H9 (cell line): Measurements from ENCODE around the gene TMEM132D. TPM values are rescaled to one million over a fixed set of nuclear protein-coding genes. Genes with fewer than 3 reads are reported as not detected.
A peak's percentile ranks its signal among the peaks of the same experiment; 100 is the strongest.

Experiments
- DNase-seq: peaks from one replicate; pipeline ENCODE4 v3.0.0-alpha.2; 2017
- H2AFZ ChIP-seq: one replicate; pipeline ENCODE4 v1.6.1; 2013; ENCODE audit warnings: mild to moderate bottlenecking, low read length, control low read depth, moderate library complexity
- H2AK5ac ChIP-seq: 2 replicates; pipeline ENCODE4 v1.6.1; 2013; ENCODE audit warnings: low read length, control low read depth, mixed read lengths; ENCODE audit not compliant: insufficient read length
- H2BK120ac ChIP-seq: one replicate; pipeline ENCODE4 v1.6.1; 2013; ENCODE audit warnings: low read depth, mild to moderate bottlenecking, low read length, control low read depth, inconsistent platforms; ENCODE audit not compliant: poor library complexity, severe bottlenecking
- H2BK12ac ChIP-seq: 2 replicates; pipeline ENCODE4 v1.6.1; 2013; ENCODE audit warnings: low read length, control low read depth, mixed read lengths, low read depth; ENCODE audit not compliant: insufficient read length
- H2BK15ac ChIP-seq: 2 replicates; pipeline ENCODE4 v1.6.1; 2013; ENCODE audit warnings: low read depth, low read length, control low read depth
- H2BK20ac ChIP-seq: one replicate; pipeline ENCODE4 v1.6.1; 2013; ENCODE audit warnings: low read depth, mild to moderate bottlenecking, low read length, control low read depth, inconsistent platforms; ENCODE audit not compliant: poor library complexity, severe bottlenecking
- H2BK5ac ChIP-seq: 2 replicates; pipeline ENCODE4 v1.6.1; 2013; ENCODE audit warnings: low read length, control low read depth, mixed read lengths; ENCODE audit not compliant: insufficient read length
- H3K14ac ChIP-seq: 2 replicates; pipeline ENCODE4 v1.6.1; 2013; ENCODE audit warnings: low read length, control low read depth; ENCODE audit not compliant: insufficient read depth
- H3K18ac ChIP-seq: 2 replicates; pipeline ENCODE4 v1.6.1; 2013; ENCODE audit warnings: low read depth, mild to moderate bottlenecking, mixed read lengths, low read length, control low read depth; ENCODE audit not compliant: insufficient read length
- H3K23ac ChIP-seq: 2 replicates; pipeline ENCODE4 v1.6.1; 2013; ENCODE audit warnings: low read length, control low read depth, mixed read lengths, low read depth; ENCODE audit not compliant: insufficient read length
- H3K23me2 ChIP-seq: 2 replicates; pipeline ENCODE4 v1.6.1; 2013; ENCODE audit warnings: low read depth, mild to moderate bottlenecking, mixed read lengths, low read length, control low read depth; ENCODE audit not compliant: insufficient read length, poor library complexity, severe bottlenecking
- H3K27ac ChIP-seq: 2 replicates; pipeline ENCODE4 v1.5.1; 2013; ENCODE audit warnings: low read length, control low read depth, mixed read lengths, low read depth; ENCODE audit not compliant: insufficient read length
- H3K27me3 ChIP-seq: 2 replicates; pipeline ENCODE4 v1.6.1; 2013; ENCODE audit warnings: low read length, control low read depth, inconsistent platforms; ENCODE audit not compliant: insufficient read depth
- H3K4ac ChIP-seq: 2 replicates; pipeline ENCODE4 v1.6.1; 2013; ENCODE audit warnings: low read depth, mild to moderate bottlenecking, control low read depth, inconsistent platforms, low read length, moderate library complexity
- H3K4me1 ChIP-seq: 2 replicates; pipeline ENCODE4 v1.6.1; 2013; ENCODE audit warnings: low read length, control low read depth, inconsistent platforms; ENCODE audit not compliant: insufficient read depth
- H3K4me2 ChIP-seq: 2 replicates; pipeline ENCODE4 v1.6.1; 2013; ENCODE audit warnings: low read length, control low read depth, mixed read lengths; ENCODE audit not compliant: insufficient read length, insufficient read depth
- H3K56ac ChIP-seq: 2 replicates; pipeline ENCODE4 v1.6.1; 2013; ENCODE audit warnings: low read depth, mild to moderate bottlenecking, mixed read lengths, low read length, control low read depth; ENCODE audit not compliant: insufficient read length
- H3K79me1 ChIP-seq: 2 replicates; pipeline ENCODE4 v1.6.1; 2013; ENCODE audit warnings: low read depth, mild to moderate bottlenecking, moderate library complexity, low read length, control low read depth, inconsistent platforms; ENCODE audit not compliant: insufficient read depth, poor library complexity, severe bottlenecking
- H3K79me2 ChIP-seq: 2 replicates; pipeline ENCODE4 v1.6.1; 2013; ENCODE audit warnings: low read length, control low read depth, inconsistent platforms; ENCODE audit not compliant: insufficient read depth
- H3K9ac ChIP-seq: 2 replicates; pipeline ENCODE4 v1.6.1; 2013; ENCODE audit warnings: low read length, control low read depth, mixed read lengths; ENCODE audit not compliant: insufficient read length; ENCODE audit errors: extremely low read depth
- H3K9me3 ChIP-seq: one replicate; pipeline ENCODE4 v1.6.1; 2013; ENCODE audit warnings: low read depth, low read length, inconsistent platforms; ENCODE audit not compliant: control insufficient read depth
- H3T11ph ChIP-seq: one replicate; pipeline ENCODE4 v1.6.1; 2013; ENCODE audit warnings: mild to moderate bottlenecking, low read length, control low read depth, inconsistent platforms
- H4K20me1 ChIP-seq: one replicate; pipeline ENCODE4 v1.6.1; 2013; ENCODE audit not compliant: control insufficient read depth, insufficient read length, insufficient read depth
- H4K5ac ChIP-seq: 2 replicates; pipeline ENCODE4 v1.6.1; 2013; ENCODE audit warnings: low read depth, mild to moderate bottlenecking, mixed read lengths, low read length, control low read depth; ENCODE audit not compliant: insufficient read length
- H4K8ac ChIP-seq: replicated peaks from 2 replicates; pipeline ENCODE4 v1.6.1; 2013; ENCODE audit warnings: low read length, control low read depth, mixed read lengths, low read depth; ENCODE audit not compliant: insufficient read length
- H4K91ac ChIP-seq: 2 replicates; pipeline ENCODE4 v1.6.1; 2013; ENCODE audit warnings: low read depth, mild to moderate bottlenecking, moderate library complexity, mixed read lengths, low read length, control low read depth; ENCODE audit not compliant: insufficient read length
- H3K27ac Mint-ChIP-seq, 3 experiments: 2 replicates in 2 of 3; 3 replicates in 1 of 3; pipeline ENCODE4 v1.8.0; 2020 to 2021; ENCODE audit warnings: mixed read lengths in 3 of 3, mild to moderate bottlenecking in 1 of 3, moderate library complexity in 1 of 3
- H3K27me3 Mint-ChIP-seq: 2 replicates; pipeline ENCODE4 v1.8.0; 2021; ENCODE audit warnings: low read depth, mild to moderate bottlenecking, moderate library complexity, mixed read lengths
- H3K36me3 Mint-ChIP-seq, 3 experiments: 2 replicates in 2 of 3; 3 replicates in 1 of 3; pipeline ENCODE4 v1.8.0; 2020 to 2021; ENCODE audit warnings: low read depth in 3 of 3, mixed read lengths in 3 of 3; ENCODE audit not compliant: insufficient read depth in 1 of 3
- H3K4me1 Mint-ChIP-seq, 2 experiments: 2 replicates each; pipeline ENCODE4 v1.8.0; 2020; ENCODE audit warnings: mixed read lengths in 2 of 2
- H3K4me3 Mint-ChIP-seq, 2 experiments: 2 replicates in 1 of 2; 3 replicates in 1 of 2; pipeline ENCODE4 v1.8.0; 2020 to 2021; ENCODE audit warnings: mild to moderate bottlenecking in 2 of 2, mixed read lengths in 2 of 2, moderate library complexity in 1 of 2
- H3K9me3 Mint-ChIP-seq, 2 experiments: 2 replicates in 1 of 2; 3 replicates in 1 of 2; pipeline ENCODE4 v1.8.0; 2020; ENCODE audit warnings: mild to moderate bottlenecking in 2 of 2, mixed read lengths in 2 of 2, moderate library complexity in 1 of 2
- WGBS: extraction: QIAGEN DNeasy Blood & Tissue Kit; methylation state at CpG from one replicate; pipeline ENCODE4 v1.1.7; 2013; ENCODE audit warnings: missing lambda C conversion rate, low lambda C conversion rate, mixed read lengths; ENCODE audit not compliant: insufficient read length; ENCODE audit errors: extremely low coverage; 5-methylcytosine and 5-hydroxymethylcytosine counted together
- total RNA-seq: library from RNA; stranded (reverse); gene quantifications from 2 replicates; pipeline ENCODE4 v1.2.1, GENCODE V29; 2021
- TF ChIP-seq, protein P1 (sequence below): fragments of 200-600 bp; sonication (generic); conservative IDR thresholded peaks from 3 replicates; pipeline ENCODE4 v1.8.0; 2021; ENCODE audit warnings: antibody characterized with exemption, mild to moderate bottlenecking

TMEM132D gene
- total RNA-seq, 1 experiment from 2014 or later: 6.1 TPM

- no peak overlapping the region for H2AK5ac ChIP-seq
- no peak overlapping the region for H3K9ac ChIP-seq
- H4K20me1 ChIP-seq: no peaks in the 10 kb centered on the region
- H3K56ac ChIP-seq: no peak overlapping the region
- H3K4me2 ChIP-seq: peak overlapping the region; percentile 85
- no peak overlapping the region for H4K91ac ChIP-seq
- H3K23ac ChIP-seq: no peak overlapping the region
- no peak overlapping the region for H3K27ac Mint-ChIP-seq
- H2BK12ac ChIP-seq: no peak overlapping the region
- H2BK20ac ChIP-seq: no peak overlapping the region
- no peak overlapping the region for H4K8ac ChIP-seq
- no peak overlapping the region for H2BK120ac ChIP-seq
- H2BK5ac ChIP-seq: no peak overlapping the region
- H3K9me3 Mint-ChIP-seq: no peaks in the 10 kb centered on the region; a peak in 1 of 5 replicates
- H3K18ac ChIP-seq: no peak overlapping the region
- H3K36me3 Mint-ChIP-seq: peaks cover 0 to 8% (median 7%) of the 10 kb centered on the region in 3 experiments; a peak in 6 of 7 replicates
- H3K4me1 ChIP-seq: peaks cover 11% of the 10 kb centered on the region
- H3K27me3 ChIP-seq: peaks cover 10% of the 10 kb centered on the region
- peaks cover 30% of the 10 kb centered on the region for H3K79me2 ChIP-seq
- TF ChIP-seq, protein P1, sequence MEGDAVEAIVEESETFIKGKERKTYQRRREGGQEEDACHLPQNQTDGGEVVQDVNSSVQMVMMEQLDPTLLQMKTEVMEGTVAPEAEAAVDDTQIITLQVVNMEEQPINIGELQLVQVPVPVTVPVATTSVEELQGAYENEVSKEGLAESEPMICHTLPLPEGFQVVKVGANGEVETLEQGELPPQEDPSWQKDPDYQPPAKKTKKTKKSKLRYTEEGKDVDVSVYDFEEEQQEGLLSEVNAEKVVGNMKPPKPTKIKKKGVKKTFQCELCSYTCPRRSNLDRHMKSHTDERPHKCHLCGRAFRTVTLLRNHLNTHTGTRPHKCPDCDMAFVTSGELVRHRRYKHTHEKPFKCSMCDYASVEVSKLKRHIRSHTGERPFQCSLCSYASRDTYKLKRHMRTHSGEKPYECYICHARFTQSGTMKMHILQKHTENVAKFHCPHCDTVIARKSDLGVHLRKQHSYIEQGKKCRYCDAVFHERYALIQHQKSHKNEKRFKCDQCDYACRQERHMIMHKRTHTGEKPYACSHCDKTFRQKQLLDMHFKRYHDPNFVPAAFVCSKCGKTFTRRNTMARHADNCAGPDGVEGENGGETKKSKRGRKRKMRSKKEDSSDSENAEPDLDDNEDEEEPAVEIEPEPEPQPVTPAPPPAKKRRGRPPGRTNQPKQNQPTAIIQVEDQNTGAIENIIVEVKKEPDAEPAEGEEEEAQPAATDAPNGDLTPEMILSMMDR: no peak
- no peak overlapping the region for H3K14ac ChIP-seq
- H4K5ac ChIP-seq: no peak overlapping the region
- no peak overlapping the region for H3T11ph ChIP-seq
- no peak overlapping the region for H2BK15ac ChIP-seq
- no peak for DNase-seq
- H3K79me1 ChIP-seq: no peaks in the 10 kb centered on the region
- peaks cover 32 to 40% of the 10 kb centered on the region in 2 experiments for H3K4me1 Mint-ChIP-seq
- peaks cover 17% of the 10 kb centered on the region for H3K23me2 ChIP-seq
- WGBS: no CpG with 5 or more reads among the region's 2 CpGs
- H3K9me3 ChIP-seq: no peaks in the 10 kb centered on the region
- H3K27me3 Mint-ChIP-seq: peaks cover 38% of the 10 kb centered on the region
- H3K4ac ChIP-seq: no peak overlapping the region
- no peak overlapping the region for H2AFZ ChIP-seq
- H3K4me3 Mint-ChIP-seq: peak overlapping the region; percentile 63 to 91; a peak in 4 of 5 replicates
- H3K27ac ChIP-seq: no peak overlapping the region
Measured at GRCh38 chr12:129901254-129901653, 2.6 kb downstream of the TMEM132D start.
